HCT116 (cell line): ENCODE results near the gene LRPPRC.

Experiments
- CEBPB ChIP-seq: IDR thresholded peaks from 2 replicates; pipeline ENCODE4 v1.6.1; 2012; ENCODE audit warnings: low read depth
- CTCF ChIP-seq, 3 experiments: fragments of 200-600 bp in 1 of 3; sonication (generic) in 1 of 3; IDR thresholded peaks in 2 of 3; conservative IDR thresholded peaks in 1 of 3; 2 replicates each; pipeline ENCODE4 v1.5.1; 2012 to 2017; ENCODE audit warnings: low read depth in 2 of 3, low read length in 2 of 3, antibody characterized with exemption in 1 of 3, borderline replicate concordance in 1 of 3, control low read depth in 1 of 3, mild to moderate bottlenecking in 1 of 3, mixed read lengths in 1 of 3, mixed run types in 1 of 3, moderate library complexity in 1 of 3; ENCODE audit not compliant: insufficient read depth in 1 of 3
- EZH2 ChIP-seq: fragments of 200-600 bp; sonication (generic); IDR thresholded peaks from 2 replicates; pipeline ENCODE4 v1.6.1; 2017; ENCODE audit warnings: antibody characterized with exemption, mixed run types
- EZH2phosphoT487 ChIP-seq: fragments of 200-600 bp; IDR thresholded peaks from 2 replicates; pipeline ENCODE4 v1.6.1; 2018; ENCODE audit warnings: antibody characterized with exemption, borderline replicate concordance
- FOSL1 ChIP-seq: IDR thresholded peaks from 2 replicates; pipeline ENCODE4 v1.6.1; 2012; ENCODE audit warnings: low read depth
- JUND ChIP-seq: IDR thresholded peaks from 2 replicates; pipeline ENCODE4 v1.6.1; 2012
- MAX ChIP-seq: IDR thresholded peaks from 2 replicates; pipeline ENCODE4 v1.6.1; 2012
- POLR2A ChIP-seq: IDR thresholded peaks from 2 replicates; pipeline ENCODE4 v1.7.0; 2011; ENCODE audit warnings: borderline replicate concordance; ENCODE audit not compliant: insufficient read depth, insufficient read length; ENCODE audit errors: extremely low read depth
- POLR2AphosphoS5 ChIP-seq: IDR thresholded peaks from 2 replicates; pipeline ENCODE4 v1.6.1; 2011; ENCODE audit warnings: mild to moderate bottlenecking, low read depth, low read length, moderate library complexity
- RAD21 ChIP-seq: IDR thresholded peaks from 2 replicates; pipeline ENCODE4 v1.6.1; 2012; ENCODE audit warnings: low read depth, mild to moderate bottlenecking
- REST ChIP-seq: IDR thresholded peaks from 2 replicates; pipeline ENCODE4 v1.6.1; 2012; ENCODE audit warnings: low read depth
- ZFX ChIP-seq: fragments of 450-650 bp; IDR thresholded peaks from 2 replicates; pipeline ENCODE4 v1.6.1; 2017
- ZNF274 ChIP-seq: fragments of 200-500 bp; sonication (Bioruptor generic); IDR thresholded peaks from 2 replicates; pipeline ENCODE4 v1.6.1; 2014; ENCODE audit warnings: mild to moderate bottlenecking, low read depth, low read length, inconsistent platforms
- TF ChIP-seq, protein P1 (sequence below): IDR thresholded peaks from 2 replicates; pipeline ENCODE4 v1.6.1; 2012

DNA sequence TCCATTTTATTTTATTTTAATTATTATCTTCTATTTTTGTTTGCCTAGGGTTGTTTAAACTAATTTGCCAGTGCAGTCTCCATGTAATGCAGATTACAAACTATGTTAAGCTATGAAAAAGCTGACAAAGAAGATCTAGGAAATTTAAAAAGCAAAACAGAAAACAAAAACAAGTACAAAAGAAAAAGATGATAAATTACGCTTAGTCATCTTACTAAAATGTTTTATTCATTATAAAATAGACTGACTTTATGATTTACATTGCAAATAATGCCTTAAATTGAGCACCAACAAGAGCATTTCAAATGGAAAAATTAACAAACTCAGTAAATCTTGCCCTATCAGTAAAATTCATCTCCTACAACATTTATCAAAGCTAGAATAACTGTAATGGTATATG, 52.9 kb downstream of the LRPPRC start:
- TF ChIP-seq POLR2AphosphoS5, result no peak
- TF ChIP-seq CTCF (IDR thresholded peaks at IDR 0.05 in 2 of 3, conservative IDR thresholded peaks at IDR 0.05 in 1 of 3; ENCODE audit: borderline replicate concordance in 1 of 3, insufficient read depth in 1 of 3, low read depth in 2 of 3, low read length in 2 of 3), result no peak
- TF ChIP-seq EZH2phosphoT487, result no peak
- no peak for TF ChIP-seq REST
- TF ChIP-seq JUND, result no peak
- no peak for TF ChIP-seq EZH2
- no peak for TF ChIP-seq POLR2A
- TF ChIP-seq RAD21, result no peak
- no peak for TF ChIP-seq FOSL1
- TF ChIP-seq MAX, result no peak
- no peak for TF ChIP-seq ZFX
- TF ChIP-seq ZNF274, result no peak
- TF ChIP-seq CEBPB, result no peak
- TF ChIP-seq, protein P1, sequence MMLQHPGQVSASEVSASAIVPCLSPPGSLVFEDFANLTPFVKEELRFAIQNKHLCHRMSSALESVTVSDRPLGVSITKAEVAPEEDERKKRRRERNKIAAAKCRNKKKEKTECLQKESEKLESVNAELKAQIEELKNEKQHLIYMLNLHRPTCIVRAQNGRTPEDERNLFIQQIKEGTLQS, result no peak
